HepG2 (cell line): Measurements from ENCODE around the gene CDC42SE2. TPM values are rescaled to one million over a fixed set of nuclear protein-coding genes. Genes with fewer than 3 reads are reported as not detected.

Experiments
- CCDC6 ChIP-seq: sonication (generic); formaldehyde crosslinking; IDR thresholded peaks from 2 replicates; pipeline ENCODE4 v1.8.1; 2022; ENCODE audit warnings: mild to moderate bottlenecking, missing genetic modification reagents, moderate library complexity
- CHD2 ChIP-seq: IDR thresholded peaks from 2 replicates; pipeline ENCODE4 v1.6.1; 2011; ENCODE audit warnings: low read depth, low read length, improper control_type of control experiment
- GATAD1 ChIP-seq: IDR thresholded peaks from 2 replicates; pipeline ENCODE4 v1.6.1; 2016; ENCODE audit warnings: missing genetic modification reagents, missing compliant biosample characterization
- HDAC1 ChIP-seq: sonication (generic); formaldehyde crosslinking; IDR thresholded peaks from 2 replicates; pipeline ENCODE4 v1.5.1; 2020; ENCODE audit warnings: mild to moderate bottlenecking, missing genetic modification reagents
- MAZ ChIP-seq, 2 experiments: sonication (generic) in 1 of 2; formaldehyde crosslinking in 1 of 2; IDR thresholded peaks; 2 replicates each; pipeline versions ENCODE4 v1.5.0 to v1.6.1; 2012 to 2020; ENCODE audit warnings: low read depth in 2 of 2, mild to moderate bottlenecking in 2 of 2, borderline replicate concordance in 1 of 2, improper control_type of control experiment in 1 of 2, low read length in 1 of 2, missing genetic modification reagents in 1 of 2, moderate library complexity in 1 of 2
- MTA3 ChIP-seq: sonication (generic); formaldehyde crosslinking; IDR thresholded peaks from 2 replicates; pipeline ENCODE4 v1.4.0; 2020; ENCODE audit warnings: missing genetic modification reagents
- NPAS2 ChIP-seq: sonication (generic); formaldehyde crosslinking; IDR thresholded peaks from 2 replicates; pipeline ENCODE4 v1.8.0; 2022; ENCODE audit warnings: mild to moderate bottlenecking, missing genetic modification reagents, borderline replicate concordance
- POGZ ChIP-seq: sonication (generic); formaldehyde crosslinking; IDR thresholded peaks from 2 replicates; pipeline ENCODE4 v1.4.0; 2020; ENCODE audit warnings: mild to moderate bottlenecking, missing genetic modification reagents
- ZNF225 ChIP-seq: sonication (generic); formaldehyde crosslinking; IDR thresholded peaks from 2 replicates; pipeline ENCODE4 v1.4.0; 2020; ENCODE audit warnings: mild to moderate bottlenecking, missing genetic modification reagents
- ZNF296 ChIP-seq: sonication (generic); formaldehyde crosslinking; conservative IDR thresholded peaks from 2 replicates; pipeline ENCODE4 v1.5.0; 2020; ENCODE audit warnings: mild to moderate bottlenecking, missing genetic modification reagents
- ZNF564 ChIP-seq: sonication (generic); formaldehyde crosslinking; IDR thresholded peaks from 2 replicates; pipeline ENCODE4 v1.8.1; 2023; ENCODE audit warnings: mild to moderate bottlenecking, missing genetic modification reagents
- ZNF83 ChIP-seq: sonication (generic); formaldehyde crosslinking; IDR thresholded peaks from 2 replicates; pipeline ENCODE4 v1.4.0; 2020; ENCODE audit warnings: missing genetic modification reagents, mild to moderate bottlenecking, borderline replicate concordance
- ZNF883 ChIP-seq: sonication (generic); formaldehyde crosslinking; IDR thresholded peaks from 2 replicates; pipeline ENCODE4 v1.5.1; 2020; ENCODE audit warnings: mild to moderate bottlenecking, missing genetic modification reagents; ENCODE audit errors: not compliant biosample characterization
- polyA plus RNA-seq, 8 experiments: library from polyadenylated mRNA; depleted of rRNA in 3 of 8; stranded (reverse) in 7 of 8; unstranded in 1 of 8; fragments of >200 nt; fragmentation: Illumina TruSeq in 4 of 8; extraction: Trizol in 4 of 8; gene quantifications; 2 replicates each; pipeline versions ENCODE4 v1.2.1 to v1.2.3, GENCODE V29; 2011 to 2016; ENCODE audit warnings: low read depth in 4 of 8, missing spikeins in 1 of 8, mixed read lengths in 1 of 8; ENCODE audit not compliant: insufficient read depth in 1 of 8
- total RNA-seq, 5 experiments: library from RNA; depleted of rRNA; stranded (reverse); fragments of >200 nt; fragmentation: Illumina TruSeq; extraction: Trizol; gene quantifications; 2 replicates each; pipeline ENCODE4 v1.2.3, GENCODE V29; 2016; ENCODE audit warnings: low read depth in 1 of 5
- TF ChIP-seq, protein P1 (sequence below): sonication (generic); formaldehyde crosslinking; IDR thresholded peaks from 2 replicates; pipeline ENCODE4 v1.4.0; 2020; ENCODE audit warnings: missing genetic modification reagents
- TF ChIP-seq, protein P2 (sequence below): sonication (generic); formaldehyde crosslinking; conservative IDR thresholded peaks from 2 replicates; pipeline ENCODE4 v1.4.0; 2020; ENCODE audit warnings: missing genetic modification reagents
- TF ChIP-seq, protein P3 (sequence below): sonication (generic); formaldehyde crosslinking; IDR thresholded peaks from 2 replicates; pipeline ENCODE4 v1.4.0; 2020; ENCODE audit warnings: missing genetic modification reagents
- TF ChIP-seq, protein P4 (sequence below): sonication (generic); formaldehyde crosslinking; IDR thresholded peaks from 2 replicates; pipeline ENCODE4 v1.5.1; 2020; ENCODE audit warnings: mild to moderate bottlenecking, missing genetic modification reagents, moderate library complexity

CDC42SE2 gene
- total and polyA plus RNA-seq, 2 of the 13 experiments (the other 11 are each of a cell fraction or from before 2014, with no cell fraction given) = 19.6 to 25.0 TPM

DNA sequence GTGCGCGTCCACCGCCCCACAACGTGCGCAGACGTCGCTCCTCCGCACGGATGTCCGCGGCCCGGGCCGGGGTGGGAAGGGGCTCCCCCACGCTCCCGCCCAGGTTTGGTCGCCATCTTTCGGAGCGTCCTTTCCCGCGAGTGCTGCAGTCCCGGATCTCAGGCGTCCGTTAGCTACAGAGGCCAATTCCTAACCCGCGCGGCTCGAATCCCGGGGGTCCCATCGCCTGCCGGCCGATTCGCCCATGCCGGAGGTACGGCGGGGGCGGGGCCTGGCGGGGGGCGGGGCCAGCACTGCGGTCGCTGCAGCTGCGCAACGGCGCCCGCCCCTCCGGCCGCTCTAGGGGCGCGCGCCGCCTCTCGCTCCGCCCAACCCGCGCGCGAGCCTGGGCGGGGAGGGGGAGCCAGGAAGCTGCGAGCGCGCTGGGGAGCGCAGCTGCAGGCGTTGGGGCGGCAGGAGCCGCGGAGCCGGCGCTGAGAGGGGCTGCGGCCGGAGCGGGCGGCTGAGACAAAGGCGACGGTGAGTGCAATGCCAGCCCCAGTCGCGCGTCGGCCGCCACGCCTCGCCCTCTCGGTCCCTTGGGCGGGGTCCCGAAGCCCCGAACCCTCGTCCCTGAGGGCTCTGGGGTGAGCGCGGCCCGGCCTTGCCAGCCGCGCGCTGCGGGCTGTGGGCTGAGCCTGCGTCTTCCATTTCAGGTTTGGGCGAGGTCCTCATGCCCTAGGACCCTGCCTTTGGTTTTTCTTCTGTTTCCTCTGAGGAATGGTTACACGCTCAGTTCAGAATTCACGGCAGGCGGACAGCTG lies at the start of gene CDC42SE2 (continued):
- TF ChIP-seq ZNF83 (CRISPR knock-in tag) (no peak), ZNF296 (no peak), ZNF883 (CRISPR knock-in tag) (peak; percentile 79), MAZ (IDR thresholded peaks at IDR 0.05; ENCODE audit: borderline replicate concordance, low read depth, low read length) (peak; percentile 67), MAZ (CRISPR knock-in tag; IDR thresholded peaks at IDR 0.05; ENCODE audit: low read depth) (peak; percentile 87), ZNF225 (CRISPR knock-in tag) (no peak), CHD2 (no peak), ZNF564 (0 out of 2 replicates have a peak, but pooled peaks have one; percentile 32), CCDC6 (CRISPR knock-in tag) (0 out of 2 replicates have a peak, but pooled peaks have one; percentile 37), HDAC1 (peak; percentile 38; the same call in 1 of the 2 replicates), GATAD1 (no peak), NPAS2 (CRISPR knock-in tag) (no peak), MTA3 (CRISPR knock-in tag) (no peak), POGZ (CRISPR knock-in tag) (peak; percentile 57)
- TF ChIP-seq, protein P1, sequence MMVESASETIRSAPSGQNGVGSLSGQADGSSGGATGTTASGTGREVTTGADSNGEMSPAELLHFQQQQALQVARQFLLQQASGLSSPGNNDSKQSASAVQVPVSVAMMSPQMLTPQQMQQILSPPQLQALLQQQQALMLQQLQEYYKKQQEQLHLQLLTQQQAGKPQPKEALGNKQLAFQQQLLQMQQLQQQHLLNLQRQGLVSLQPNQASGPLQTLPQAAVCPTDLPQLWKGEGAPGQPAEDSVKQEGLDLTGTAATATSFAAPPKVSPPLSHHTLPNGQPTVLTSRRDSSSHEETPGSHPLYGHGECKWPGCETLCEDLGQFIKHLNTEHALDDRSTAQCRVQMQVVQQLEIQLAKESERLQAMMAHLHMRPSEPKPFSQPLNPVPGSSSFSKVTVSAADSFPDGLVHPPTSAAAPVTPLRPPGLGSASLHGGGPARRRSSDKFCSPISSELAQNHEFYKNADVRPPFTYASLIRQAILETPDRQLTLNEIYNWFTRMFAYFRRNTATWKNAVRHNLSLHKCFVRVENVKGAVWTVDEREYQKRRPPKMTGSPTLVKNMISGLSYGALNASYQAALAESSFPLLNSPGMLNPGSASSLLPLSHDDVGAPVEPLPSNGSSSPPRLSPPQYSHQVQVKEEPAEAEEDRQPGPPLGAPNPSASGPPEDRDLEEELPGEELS (CRISPR knock-in tag) = no peak
- TF ChIP-seq, protein P2, sequence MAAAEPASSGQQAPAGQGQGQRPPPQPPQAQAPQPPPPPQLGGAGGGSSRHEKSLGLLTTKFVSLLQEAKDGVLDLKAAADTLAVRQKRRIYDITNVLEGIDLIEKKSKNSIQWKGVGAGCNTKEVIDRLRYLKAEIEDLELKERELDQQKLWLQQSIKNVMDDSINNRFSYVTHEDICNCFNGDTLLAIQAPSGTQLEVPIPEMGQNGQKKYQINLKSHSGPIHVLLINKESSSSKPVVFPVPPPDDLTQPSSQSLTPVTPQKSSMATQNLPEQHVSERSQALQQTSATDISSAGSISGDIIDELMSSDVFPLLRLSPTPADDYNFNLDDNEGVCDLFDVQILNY (CRISPR knock-in tag) = peak; percentile 16; the same call in 1 of the 2 replicates
- TF ChIP-seq, protein P3, sequence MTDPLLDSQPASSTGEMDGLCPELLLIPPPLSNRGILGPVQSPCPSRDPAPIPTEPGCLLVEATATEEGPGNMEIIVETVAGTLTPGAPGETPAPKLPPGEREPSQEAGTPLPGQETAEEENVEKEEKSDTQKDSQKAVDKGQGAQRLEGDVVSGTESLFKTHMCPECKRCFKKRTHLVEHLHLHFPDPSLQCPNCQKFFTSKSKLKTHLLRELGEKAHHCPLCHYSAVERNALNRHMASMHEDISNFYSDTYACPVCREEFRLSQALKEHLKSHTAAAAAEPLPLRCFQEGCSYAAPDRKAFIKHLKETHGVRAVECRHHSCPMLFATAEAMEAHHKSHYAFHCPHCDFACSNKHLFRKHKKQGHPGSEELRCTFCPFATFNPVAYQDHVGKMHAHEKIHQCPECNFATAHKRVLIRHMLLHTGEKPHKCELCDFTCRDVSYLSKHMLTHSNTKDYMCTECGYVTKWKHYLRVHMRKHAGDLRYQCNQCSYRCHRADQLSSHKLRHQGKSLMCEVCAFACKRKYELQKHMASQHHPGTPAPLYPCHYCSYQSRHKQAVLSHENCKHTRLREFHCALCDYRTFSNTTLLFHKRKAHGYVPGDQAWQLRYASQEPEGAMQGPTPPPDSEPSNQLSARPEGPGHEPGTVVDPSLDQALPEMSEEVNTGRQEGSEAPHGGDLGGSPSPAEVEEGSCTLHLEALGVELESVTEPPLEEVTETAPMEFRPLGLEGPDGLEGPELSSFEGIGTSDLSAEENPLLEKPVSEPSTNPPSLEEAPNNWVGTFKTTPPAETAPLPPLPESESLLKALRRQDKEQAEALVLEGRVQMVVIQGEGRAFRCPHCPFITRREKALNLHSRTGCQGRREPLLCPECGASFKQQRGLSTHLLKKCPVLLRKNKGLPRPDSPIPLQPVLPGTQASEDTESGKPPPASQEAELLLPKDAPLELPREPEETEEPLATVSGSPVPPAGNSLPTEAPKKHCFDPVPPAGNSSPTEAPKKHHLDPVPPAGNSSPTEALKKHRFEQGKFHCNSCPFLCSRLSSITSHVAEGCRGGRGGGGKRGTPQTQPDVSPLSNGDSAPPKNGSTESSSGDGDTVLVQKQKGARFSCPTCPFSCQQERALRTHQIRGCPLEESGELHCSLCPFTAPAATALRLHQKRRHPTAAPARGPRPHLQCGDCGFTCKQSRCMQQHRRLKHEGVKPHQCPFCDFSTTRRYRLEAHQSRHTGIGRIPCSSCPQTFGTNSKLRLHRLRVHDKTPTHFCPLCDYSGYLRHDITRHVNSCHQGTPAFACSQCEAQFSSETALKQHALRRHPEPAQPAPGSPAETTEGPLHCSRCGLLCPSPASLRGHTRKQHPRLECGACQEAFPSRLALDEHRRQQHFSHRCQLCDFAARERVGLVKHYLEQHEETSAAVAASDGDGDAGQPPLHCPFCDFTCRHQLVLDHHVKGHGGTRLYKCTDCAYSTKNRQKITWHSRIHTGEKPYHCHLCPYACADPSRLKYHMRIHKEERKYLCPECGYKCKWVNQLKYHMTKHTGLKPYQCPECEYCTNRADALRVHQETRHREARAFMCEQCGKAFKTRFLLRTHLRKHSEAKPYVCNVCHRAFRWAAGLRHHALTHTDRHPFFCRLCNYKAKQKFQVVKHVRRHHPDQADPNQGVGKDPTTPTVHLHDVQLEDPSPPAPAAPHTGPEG (CRISPR knock-in tag) = 0 out of 2 replicates have a peak, but pooled peaks have one; percentile 3
- TF ChIP-seq, protein P4, sequence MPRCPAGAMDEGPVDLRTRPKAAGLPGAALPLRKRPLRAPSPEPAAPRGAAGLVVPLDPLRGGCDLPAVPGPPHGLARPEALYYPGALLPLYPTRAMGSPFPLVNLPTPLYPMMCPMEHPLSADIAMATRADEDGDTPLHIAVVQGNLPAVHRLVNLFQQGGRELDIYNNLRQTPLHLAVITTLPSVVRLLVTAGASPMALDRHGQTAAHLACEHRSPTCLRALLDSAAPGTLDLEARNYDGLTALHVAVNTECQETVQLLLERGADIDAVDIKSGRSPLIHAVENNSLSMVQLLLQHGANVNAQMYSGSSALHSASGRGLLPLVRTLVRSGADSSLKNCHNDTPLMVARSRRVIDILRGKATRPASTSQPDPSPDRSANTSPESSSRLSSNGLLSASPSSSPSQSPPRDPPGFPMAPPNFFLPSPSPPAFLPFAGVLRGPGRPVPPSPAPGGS (CRISPR knock-in tag) = peak; percentile 59
